Stimulated activated CD4-positive, alpha-beta T cell treated with anti-CD3 and anti-CD28 coated beads, Interleukin-1b, Interleukin-23, amount 100 ng/mL, for 24 hours (primary cell): ENCODE results near the gene PPP2R5C.

Source experiments
- DNase-seq, 4 experiments: peaks; one replicate each; pipeline ENCODE4 v3.0.0-alpha.2; 2020; ENCODE audit warnings: low read depth in 4 of 4, low spot score in 1 of 4

The PPP2R5C gene

GRCh38 chr14:101838476-101838875, 77.0 kb downstream of the PPP2R5C start:
- DNase-seq, result no peak

DNA sequence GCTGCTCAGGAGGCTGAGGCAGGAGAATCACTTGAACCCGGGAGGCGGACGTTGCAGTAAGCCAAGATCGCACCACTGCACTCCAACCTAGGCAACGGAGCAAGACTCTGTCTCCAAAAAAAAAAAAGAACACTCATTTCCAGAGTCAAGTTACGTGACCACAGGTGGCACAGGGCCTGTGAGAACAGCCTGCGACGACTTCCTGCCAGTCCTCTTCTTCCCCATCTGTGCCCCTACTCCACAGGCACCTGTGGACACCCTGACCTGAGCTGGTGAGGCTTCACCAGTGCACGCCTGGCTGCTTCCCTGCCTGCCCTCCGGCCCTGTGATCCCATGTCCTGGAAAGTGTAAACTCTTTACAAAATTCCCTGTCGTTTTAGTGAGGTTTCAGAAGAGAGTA, 77.7 kb downstream of the PPP2R5C start:
- no peak for DNase-seq

DNA sequence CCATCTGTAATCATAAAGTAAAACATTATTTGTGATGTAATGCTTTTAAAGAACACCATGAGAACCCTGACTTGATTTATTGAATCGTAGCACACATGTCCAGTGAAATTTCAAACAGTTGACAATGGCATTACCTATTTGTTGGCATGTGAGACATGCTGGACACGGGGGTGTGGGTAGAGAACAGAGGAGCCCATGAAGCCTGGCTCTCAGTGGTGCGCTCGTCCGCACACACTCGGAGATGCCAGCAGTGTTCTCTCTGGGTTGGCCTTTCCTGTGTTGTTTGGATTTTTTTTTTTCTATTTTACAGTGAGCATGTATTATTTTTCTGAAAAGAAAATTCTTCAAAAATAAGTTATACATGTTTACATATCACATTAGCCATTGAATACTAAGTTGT, 78.2 kb downstream of the PPP2R5C start:
- no peak for DNase-seq

DNA sequence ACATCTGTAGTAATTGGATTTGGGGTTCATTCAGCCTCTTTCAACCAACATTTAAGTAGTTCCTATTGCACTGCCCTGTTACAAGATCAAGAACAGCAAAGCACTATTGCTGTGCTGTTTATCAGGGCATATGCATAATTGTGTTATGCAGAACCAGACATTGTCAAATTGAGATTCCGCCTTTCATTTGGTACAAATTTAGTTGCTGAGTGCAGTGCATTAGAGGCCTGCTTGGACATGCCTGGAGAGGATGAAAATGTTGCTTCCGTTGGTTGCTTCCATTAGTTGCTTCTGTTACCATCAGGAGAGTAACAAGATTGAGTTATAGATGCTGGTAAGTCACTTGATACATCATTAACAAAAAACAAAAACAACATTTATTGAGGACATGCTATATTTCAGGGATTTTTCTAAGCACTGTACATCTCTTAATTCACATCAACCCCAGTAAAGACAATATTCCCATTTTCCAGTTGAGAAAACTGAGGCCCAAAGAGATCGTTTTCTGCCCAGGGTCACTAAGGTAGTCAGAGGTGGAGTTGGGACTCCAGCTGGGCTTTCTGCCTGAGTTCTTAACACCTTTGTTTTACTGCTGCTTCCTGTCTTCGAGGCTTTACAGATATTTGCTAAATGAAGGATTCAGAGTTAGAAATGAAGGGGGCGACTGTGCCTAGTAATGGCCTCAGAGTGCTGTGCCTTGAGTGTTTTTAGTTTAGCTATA, 79.3 kb downstream of the PPP2R5C start:
- no peak for DNase-seq

DNA sequence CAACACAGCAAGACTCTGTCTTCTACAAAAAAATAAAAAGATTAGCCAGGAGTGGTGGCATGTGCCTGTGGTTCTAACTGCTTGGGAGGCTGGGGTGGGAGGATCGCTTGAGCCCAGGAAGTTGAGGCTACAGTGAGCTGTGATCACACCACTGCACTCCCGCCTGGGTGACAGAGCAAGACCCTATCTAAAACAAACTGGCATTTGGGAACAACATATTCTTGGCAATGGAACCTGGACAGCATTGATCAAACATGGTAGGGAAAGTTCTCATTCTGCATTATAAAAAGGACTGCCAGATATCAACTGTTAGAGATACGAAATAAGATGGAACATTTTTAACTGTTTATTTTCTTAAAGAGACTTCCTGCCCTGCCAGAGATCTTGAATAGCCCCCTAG, 81.5 kb downstream of the PPP2R5C start:
- no peak for DNase-seq

GRCh38 chr14:101843665-101844064, 82.2 kb downstream of the PPP2R5C start:
- peak in 2 of 4 experiments; percentile 25 to 35 for DNase-seq

DNA sequence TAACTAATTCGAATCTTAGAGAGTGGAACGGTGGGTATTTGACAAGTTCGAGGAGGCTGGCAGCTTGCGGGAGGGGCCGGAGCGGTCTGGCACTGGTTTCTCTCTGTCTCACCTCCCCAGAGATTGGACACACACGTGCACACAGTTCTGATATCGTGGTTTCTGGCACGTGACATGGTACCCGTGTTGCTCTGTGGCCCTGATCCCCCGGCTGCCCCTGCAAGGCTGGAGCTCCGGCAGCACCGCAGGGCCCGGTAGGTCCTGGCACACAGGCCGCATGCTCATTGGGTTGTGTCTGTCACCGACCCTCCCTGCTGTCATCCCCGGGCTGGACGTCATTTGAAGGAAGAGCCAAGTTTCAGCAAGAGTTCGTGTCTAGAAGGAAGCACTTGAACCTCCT, 82.7 kb downstream of the PPP2R5C start:
- no peak for DNase-seq

DNA sequence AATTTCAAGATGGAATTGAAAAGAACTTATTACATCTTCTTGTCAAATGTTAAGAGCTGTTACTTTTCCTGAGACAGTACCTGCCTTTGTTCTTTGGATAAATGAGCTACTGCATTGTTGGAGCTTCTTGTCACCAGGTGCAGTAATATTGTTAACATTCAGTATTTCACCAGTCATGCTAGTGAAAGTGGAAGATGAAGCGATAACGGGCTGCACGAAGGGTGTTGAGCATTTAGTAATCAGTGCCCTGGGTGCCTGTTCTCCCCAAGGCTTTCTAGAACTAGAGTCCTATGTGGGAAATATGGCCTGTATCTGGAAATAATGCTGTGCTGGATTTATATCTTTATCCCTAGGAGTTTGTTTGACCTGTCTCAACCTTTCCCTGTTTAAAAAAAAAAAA, 83.2 kb downstream of the PPP2R5C start:
- no peak for DNase-seq

DNA sequence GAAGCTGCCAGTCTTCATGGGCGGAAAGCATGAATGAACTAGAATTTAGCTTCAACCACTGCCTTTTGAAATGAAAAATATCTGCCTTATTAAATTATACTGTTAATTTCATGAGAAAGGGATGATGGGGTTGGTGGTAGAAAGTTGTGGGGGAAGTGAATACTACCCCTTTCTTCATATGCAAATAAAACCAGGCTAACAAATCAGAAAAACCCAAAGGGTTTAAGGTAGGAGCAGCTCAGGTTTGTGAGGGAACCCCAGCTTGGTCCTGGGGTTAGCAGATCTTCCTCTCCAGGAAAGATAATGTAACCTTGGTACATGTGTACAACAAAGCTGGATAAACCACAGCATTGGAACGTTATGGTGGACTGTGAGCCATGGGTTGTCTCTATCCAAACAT, 84.0 kb downstream of the PPP2R5C start:
- no peak for DNase-seq

- DNase-seq, result no peak
Observed at GRCh38 chr14:101845896-101846295, 84.4 kb downstream of the PPP2R5C start.

DNA sequence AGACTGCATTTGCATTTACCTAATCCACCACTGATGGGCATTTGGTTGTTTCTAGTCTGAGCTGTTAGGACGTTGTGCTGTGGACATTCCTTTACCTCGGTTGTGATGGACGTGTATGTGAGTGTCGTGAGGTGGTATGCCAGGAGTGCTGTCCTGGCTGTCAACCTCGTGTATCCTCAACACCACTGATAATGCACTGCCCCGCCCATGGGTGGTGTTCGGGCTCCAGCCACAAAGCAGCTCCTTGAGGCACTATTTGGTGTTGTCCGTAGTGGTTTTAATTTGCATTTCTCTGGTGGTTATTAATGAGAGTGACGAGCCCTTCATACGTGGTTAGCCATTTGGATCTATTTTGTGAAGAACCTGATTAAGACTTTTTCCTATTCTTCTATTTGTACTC, 87.6 kb downstream of the PPP2R5C start:
- no peak for DNase-seq

- DNase-seq, result no peak
Observed at GRCh38 chr14:101849640-101850039, 88.1 kb downstream of the PPP2R5C start.

GRCh38 chr14:101851183-101851582, 89.7 kb downstream of the PPP2R5C start:
- DNase-seq, result no peak

DNA sequence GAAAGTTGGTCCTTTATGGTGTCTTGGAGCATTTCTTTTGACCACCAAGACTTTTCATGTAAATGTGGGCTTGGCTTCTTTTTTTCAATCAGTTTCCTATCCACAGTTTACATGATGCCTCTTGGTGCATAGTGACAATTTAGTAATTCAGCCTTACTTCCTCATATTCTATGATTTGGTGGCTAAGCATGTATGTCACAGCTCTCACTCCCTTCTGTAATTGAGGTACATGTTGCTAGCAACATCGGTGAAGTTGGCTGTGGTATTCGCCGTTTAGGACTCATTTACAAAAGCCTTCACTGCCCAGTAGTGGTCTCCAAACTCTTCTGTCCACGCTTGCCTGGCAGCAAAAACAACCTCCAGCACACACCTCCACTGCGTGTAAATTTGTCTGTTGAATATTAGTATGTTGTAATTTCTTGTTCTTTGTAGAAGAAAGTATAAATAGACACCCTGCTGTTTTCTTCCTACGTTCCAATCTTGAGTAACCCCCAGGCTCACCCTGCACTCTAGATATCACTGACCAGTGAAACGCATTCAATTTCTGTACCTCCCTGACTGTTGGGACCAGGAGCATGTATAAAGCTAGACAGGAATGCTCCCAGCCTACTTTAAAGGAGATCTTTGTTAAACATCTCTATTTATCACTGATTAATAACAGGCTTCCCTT, 90.4 kb downstream of the PPP2R5C start:
- DNase-seq, result no peak

GRCh38 chr14:101852785-101853184, 91.3 kb downstream of the PPP2R5C start:
- DNase-seq, result no peak

DNA sequence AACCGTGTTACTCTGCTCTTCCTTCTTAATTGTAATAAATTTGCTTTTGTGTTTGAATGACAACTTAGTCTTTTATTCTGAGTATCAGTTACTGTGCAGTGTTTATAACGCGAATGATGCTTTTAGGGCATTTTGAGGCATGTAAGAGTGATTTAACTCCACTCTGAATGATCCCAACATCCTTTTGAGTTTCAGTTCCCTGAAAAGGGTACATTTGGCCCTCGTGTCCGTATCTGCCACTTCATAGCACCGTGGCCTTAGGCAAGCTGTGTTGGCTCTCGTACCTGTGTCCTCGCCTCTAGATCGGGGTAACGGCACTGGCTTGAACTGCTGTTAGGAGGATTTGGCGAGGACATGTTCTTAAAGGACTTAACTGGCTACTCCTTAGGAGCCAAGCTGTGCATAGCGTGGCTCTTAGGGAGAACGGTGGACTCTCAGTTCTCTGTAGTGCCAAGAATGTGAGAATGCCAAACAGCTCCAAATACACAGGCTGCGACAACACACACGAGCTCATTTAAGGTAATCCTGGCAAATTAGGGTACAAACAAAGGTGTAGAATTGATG, 92.0 kb downstream of the PPP2R5C start:
- no peak for DNase-seq

DNA sequence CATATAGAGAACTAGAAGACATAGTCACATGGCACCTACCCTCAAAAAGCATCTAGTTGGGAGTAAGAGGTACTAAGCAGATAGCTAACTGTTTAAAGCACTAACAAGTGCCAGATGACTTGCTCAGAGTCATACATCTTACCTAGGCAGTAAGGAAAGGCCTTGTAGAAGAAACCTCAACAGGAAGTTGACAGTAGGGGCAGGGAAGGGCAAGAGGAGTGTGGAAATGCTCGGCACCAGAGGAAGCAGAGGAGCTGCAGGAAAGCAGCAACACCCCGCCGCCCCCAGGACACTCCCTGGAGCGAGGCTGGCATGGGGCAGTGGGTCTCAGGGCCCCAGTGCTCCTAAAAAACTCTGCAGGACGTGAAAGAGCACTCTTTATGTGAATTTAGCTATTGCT, 92.9 kb downstream of the PPP2R5C start:
- no peak for DNase-seq

- no peak for DNase-seq
Observed at GRCh38 chr14:101855958-101856357, 94.4 kb downstream of the PPP2R5C start.

- no peak for DNase-seq
Observed at GRCh38 chr14:101856536-101856935, 95.0 kb downstream of the PPP2R5C start.

- DNase-seq, result no peak
Observed at GRCh38 chr14:101857226-101857625, 95.7 kb downstream of the PPP2R5C start.

DNA sequence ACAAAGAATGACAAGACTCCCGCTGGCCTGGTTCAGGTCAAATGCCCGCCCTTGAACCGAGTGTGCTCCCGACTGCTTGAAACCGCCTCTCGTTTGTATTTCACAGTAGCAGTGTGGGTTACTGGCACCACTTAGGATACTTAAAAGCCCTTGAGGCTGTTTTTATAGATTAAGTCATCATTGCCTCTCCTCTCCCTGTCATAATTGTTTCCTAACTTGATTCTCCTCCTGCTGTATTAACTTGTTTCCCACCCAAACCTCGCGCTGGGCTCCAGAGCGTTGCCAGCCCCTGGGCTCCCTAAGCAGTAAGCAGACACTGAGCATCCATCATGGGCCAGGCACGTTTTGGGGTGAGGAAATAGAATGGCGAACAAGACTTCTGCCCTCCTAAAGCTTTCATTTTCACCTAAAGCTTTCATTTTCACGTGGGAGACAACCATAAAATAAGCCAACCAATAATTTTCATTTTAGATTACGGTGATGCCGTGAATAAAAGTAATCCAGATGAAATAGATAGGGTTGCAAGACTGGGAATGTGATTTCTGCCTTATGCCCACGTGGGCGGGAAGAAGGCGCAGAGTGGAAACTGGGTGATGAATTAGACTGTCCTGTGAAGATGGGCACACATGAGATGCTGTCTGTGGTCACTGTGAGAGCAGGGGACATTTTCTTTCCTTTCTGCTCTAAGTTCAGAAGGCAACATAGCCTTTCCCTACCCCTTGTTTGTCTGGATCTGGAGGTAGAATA, 97.5 kb downstream of the PPP2R5C start:
- no peak for DNase-seq

- no peak for DNase-seq
Observed at GRCh38 chr14:101859538-101859902, 98.0 kb downstream of the PPP2R5C start.
